GM21737 (cell line): ENCODE data around the gene BDKRB2.

ENCODE experiments used
- ATAC-seq: cut with Tn5 transposase; IDR thresholded peaks from one replicate; pipeline ENCODE4 v1.9.1; 2021; ENCODE audit warnings: mild to moderate bottlenecking, moderate library complexity; ENCODE audit not compliant: unreplicated experiment

Gene BDKRB2

GRCh38 chr14:96268431-96269358 lies 64.1 kb downstream of the BDKRB2 start:
- no peak for ATAC-seq

- no peak for ATAC-seq
These were observed 64.7 kb downstream of the BDKRB2 start for GRCh38 chr14:96269359-96269710.

- no peak for ATAC-seq
These were observed 66.2 kb downstream of the BDKRB2 start for GRCh38 chr14:96270565-96271420.

GRCh38 chr14:96271421-96271762 lies 66.8 kb downstream of the BDKRB2 start:
- no peak for ATAC-seq

- no peak for ATAC-seq
These were observed 68.3 kb downstream of the BDKRB2 start for GRCh38 chr14:96272777-96273473.

- no peak for ATAC-seq
These were observed 69.0 kb downstream of the BDKRB2 start for GRCh38 chr14:96273629-96274028.

GRCh38 chr14:96274122-96274521 lies 69.5 kb downstream of the BDKRB2 start:
- no peak for ATAC-seq

GRCh38 chr14:96274543-96274942 lies 69.9 kb downstream of the BDKRB2 start:
- ATAC-seq: no peak

GRCh38 chr14:96275177-96276112 lies 70.8 kb downstream of the BDKRB2 start:
- ATAC-seq: no peak

GRCh38 chr14:96277890-96278289 lies 73.3 kb downstream of the BDKRB2 start:
- no peak for ATAC-seq

GRCh38 chr14:96279564-96279963 lies 74.9 kb downstream of the BDKRB2 start:
- ATAC-seq: no peak

GRCh38 chr14:96280104-96280503 lies 75.5 kb downstream of the BDKRB2 start:
- ATAC-seq: no peak

GRCh38 chr14:96281486-96281885 lies 76.8 kb downstream of the BDKRB2 start:
- ATAC-seq: no peak

GRCh38 chr14:96284008-96284407 lies 79.4 kb downstream of the BDKRB2 start:
- ATAC-seq: no peak

GRCh38 chr14:96284430-96284829 lies 79.8 kb downstream of the BDKRB2 start:
- no peak for ATAC-seq

- ATAC-seq: no peak
These were observed 81.0 kb downstream of the BDKRB2 start for GRCh38 chr14:96285667-96286066.

- no peak for ATAC-seq
These were observed 81.6 kb downstream of the BDKRB2 start for GRCh38 chr14:96286251-96286650.

- no peak for ATAC-seq
These were observed 83.2 kb downstream of the BDKRB2 start for GRCh38 chr14:96287856-96288255.
